ENCODE measurements around the gene OXSR1. TPM values are rescaled to one million over a fixed set of nuclear protein-coding genes. Genes with fewer than 3 reads are reported as not detected.

The OXSR1 gene
- total and polyA plus RNA-seq, 2 experiments from 2014 or later: 16.0 to 41.1 TPM

DNA sequence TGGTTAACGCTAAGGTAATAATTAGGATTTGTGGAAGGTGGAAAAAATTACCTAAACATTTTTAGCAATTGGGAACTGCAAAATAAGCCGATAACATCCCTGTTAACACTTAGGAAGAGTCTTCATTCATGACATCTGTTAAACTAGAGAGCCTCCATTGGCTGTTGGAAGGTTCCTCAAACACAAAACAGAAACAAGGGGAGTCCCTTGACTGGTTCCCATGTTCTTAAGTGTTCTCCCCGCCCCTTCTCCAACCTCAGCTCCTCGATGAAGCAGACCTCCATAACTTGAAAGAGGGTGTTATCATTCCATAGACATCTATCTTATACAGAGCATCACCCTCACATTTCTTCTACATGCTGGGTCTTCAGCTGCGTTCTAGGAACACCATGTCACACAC is 102.8 kb downstream of the OXSR1 start:
- Histone ChIP-seq H3K27ac (ENCODE audit: low read depth) (no peak overlapping the region), H3F3A (replicated peaks; ENCODE audit: low read depth) (no peaks in the 10 kb centered on the region), H3K4me3 (no peak overlapping the region), H4K20me1 (replicated peaks; ENCODE audit: insufficient read depth) (no peaks in the 10 kb centered on the region; the same call in 1 of the 2 replicates), H3K9me2 (ENCODE audit: insufficient read depth) (0 out of 2 replicates have a peak, but pooled peaks cover 11% of the 10 kb centered on the region), H3K4me2 (peak overlapping the region; percentile 62; the same call in 1 of the 2 replicates), H2AFZ (no peak overlapping the region), H3K27me3 (ENCODE audit: insufficient read depth) (no peaks in the 10 kb centered on the region), H3K4me1 (ENCODE audit: insufficient read depth) (peaks cover 12% of the 10 kb centered on the region), H3K79me2 (replicated peaks; ENCODE audit: insufficient read depth) (no peaks in the 10 kb centered on the region), H3K36me3 (ENCODE audit: insufficient read depth) (no peaks in the 10 kb centered on the region)
- Mint-ChIP-seq H3K9me3 (no peaks in the 10 kb centered on the region), H3K27me3 (ENCODE audit: insufficient read depth, low read depth, poor library complexity) (peaks cover 5% of the 10 kb centered on the region), H3K4me3 (no peak overlapping the region), H3K4me1 (peaks cover 26% of the 10 kb centered on the region), H3K27ac (no peak overlapping the region), H3K36me3 (ENCODE audit: low read depth) (no peaks in the 10 kb centered on the region; the same call in 2 of the 3 replicates)
- no peak for TF ChIP-seq EZH2phosphoT487 (IDR thresholded peaks at IDR 0.05; ENCODE audit: unreplicated experiment)
- TF ChIP-seq, protein P1, sequence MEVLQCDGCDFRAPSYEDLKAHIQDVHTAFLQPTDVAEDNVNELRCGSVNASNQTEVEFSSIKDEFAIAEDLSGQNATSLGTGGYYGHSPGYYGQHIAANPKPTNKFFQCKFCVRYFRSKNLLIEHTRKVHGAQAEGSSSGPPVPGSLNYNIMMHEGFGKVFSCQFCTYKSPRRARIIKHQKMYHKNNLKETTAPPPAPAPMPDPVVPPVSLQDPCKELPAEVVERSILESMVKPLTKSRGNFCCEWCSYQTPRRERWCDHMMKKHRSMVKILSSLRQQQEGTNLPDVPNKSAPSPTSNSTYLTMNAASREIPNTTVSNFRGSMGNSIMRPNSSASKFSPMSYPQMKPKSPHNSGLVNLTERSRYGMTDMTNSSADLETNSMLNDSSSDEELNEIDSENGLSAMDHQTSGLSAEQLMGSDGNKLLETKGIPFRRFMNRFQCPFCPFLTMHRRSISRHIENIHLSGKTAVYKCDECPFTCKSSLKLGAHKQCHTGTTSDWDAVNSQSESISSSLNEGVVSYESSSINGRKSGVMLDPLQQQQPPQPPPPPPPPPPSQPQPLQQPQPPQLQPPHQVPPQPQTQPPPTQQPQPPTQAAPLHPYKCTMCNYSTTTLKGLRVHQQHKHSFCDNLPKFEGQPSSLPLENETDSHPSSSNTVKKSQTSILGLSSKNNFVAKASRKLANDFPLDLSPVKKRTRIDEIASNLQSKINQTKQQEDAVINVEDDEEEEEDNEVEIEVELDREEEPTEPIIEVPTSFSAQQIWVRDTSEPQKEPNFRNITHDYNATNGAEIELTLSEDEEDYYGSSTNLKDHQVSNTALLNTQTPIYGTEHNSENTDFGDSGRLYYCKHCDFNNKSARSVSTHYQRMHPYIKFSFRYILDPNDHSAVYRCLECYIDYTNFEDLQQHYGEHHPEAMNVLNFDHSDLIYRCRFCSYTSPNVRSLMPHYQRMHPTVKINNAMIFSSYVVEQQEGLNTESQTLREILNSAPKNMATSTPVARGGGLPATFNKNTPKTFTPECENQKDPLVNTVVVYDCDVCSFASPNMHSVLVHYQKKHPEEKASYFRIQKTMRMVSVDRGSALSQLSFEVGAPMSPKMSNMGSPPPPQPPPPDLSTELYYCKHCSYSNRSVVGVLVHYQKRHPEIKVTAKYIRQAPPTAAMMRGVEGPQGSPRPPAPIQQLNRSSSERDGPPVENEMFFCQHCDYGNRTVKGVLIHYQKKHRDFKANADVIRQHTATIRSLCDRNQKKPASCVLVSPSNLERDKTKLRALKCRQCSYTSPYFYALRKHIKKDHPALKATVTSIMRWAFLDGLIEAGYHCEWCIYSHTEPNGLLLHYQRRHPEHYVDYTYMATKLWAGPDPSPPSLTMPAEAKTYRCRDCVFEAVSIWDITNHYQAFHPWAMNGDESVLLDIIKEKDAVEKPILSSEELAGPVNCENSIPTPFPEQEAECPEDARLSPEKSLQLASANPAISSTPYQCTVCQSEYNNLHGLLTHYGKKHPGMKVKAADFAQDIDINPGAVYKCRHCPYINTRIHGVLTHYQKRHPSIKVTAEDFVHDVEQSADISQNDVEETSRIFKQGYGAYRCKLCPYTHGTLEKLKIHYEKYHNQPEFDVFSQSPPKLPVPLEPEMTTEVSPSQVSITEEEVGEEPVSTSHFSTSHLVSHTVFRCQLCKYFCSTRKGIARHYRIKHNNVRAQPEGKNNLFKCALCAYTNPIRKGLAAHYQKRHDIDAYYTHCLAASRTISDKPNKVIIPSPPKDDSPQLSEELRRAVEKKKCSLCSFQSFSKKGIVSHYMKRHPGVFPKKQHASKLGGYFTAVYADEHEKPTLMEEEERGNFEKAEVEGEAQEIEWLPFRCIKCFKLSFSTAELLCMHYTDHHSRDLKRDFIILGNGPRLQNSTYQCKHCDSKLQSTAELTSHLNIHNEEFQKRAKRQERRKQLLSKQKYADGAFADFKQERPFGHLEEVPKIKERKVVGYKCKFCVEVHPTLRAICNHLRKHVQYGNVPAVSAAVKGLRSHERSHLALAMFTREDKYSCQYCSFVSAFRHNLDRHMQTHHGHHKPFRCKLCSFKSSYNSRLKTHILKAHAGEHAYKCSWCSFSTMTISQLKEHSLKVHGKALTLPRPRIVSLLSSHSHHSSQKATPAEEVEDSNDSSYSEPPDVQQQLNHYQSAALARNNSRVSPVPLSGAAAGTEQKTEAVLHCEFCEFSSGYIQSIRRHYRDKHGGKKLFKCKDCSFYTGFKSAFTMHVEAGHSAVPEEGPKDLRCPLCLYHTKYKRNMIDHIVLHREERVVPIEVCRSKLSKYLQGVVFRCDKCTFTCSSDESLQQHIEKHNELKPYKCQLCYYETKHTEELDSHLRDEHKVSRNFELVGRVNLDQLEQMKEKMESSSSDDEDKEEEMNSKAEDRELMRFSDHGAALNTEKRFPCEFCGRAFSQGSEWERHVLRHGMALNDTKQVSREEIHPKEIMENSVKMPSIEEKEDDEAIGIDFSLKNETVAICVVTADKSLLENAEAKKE (CRISPR knock-in tag; IDR thresholded peaks at IDR 0.05): no peak
- ATAC-seq (no peak), DNase-seq (ENCODE audit: low spot score) (no peak)

DNA sequence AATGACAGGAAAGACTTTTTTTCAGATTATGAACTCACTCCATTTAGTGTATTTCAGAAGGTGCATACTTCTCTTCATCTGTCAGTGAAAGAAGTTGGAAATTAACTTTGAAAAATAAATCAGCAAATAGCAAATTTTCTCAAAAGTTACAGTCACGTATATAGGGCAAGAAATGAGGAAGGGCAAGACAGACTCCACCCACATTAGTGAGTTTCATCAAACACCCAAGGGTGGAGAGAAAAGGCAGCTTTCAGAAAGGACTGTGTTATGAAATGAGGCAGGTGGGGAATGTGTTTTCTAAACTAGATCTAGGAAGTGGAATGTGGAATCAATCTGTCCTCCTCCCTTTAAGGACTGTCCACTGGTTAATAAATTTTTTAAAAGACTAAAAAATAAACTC is 103.2 kb downstream of the OXSR1 start:
- no peaks in the 10 kb centered on the region; the same call in 1 of the 2 replicates for H4K20me1 ChIP-seq (replicated peaks; ENCODE audit: insufficient read depth)
- no peaks in the 10 kb centered on the region for H3K9me3 Mint-ChIP-seq
- H3K27ac ChIP-seq (ENCODE audit: low read depth): no peak overlapping the region
- H3F3A ChIP-seq (replicated peaks; ENCODE audit: low read depth): no peaks in the 10 kb centered on the region
- H3K36me3 ChIP-seq (ENCODE audit: insufficient read depth): no peaks in the 10 kb centered on the region
- peaks cover 5% of the 10 kb centered on the region for H3K27me3 Mint-ChIP-seq (ENCODE audit: insufficient read depth, low read depth, poor library complexity)
- 0 out of 2 replicates have a peak, but pooled peaks cover 11% of the 10 kb centered on the region for H3K9me2 ChIP-seq (ENCODE audit: insufficient read depth)
- peaks cover 24% of the 10 kb centered on the region for H3K4me1 Mint-ChIP-seq
- H3K4me3 Mint-ChIP-seq: no peak overlapping the region
- H3K36me3 Mint-ChIP-seq (ENCODE audit: low read depth): no peaks in the 10 kb centered on the region; the same call in 2 of the 3 replicates
- DNase-seq (ENCODE audit: low spot score) (no peak), ATAC-seq (no peak)
- H3K4me1 ChIP-seq (ENCODE audit: insufficient read depth): peaks cover 12% of the 10 kb centered on the region
- no peak overlapping the region for H2AFZ ChIP-seq
- no peaks in the 10 kb centered on the region for H3K27me3 ChIP-seq (ENCODE audit: insufficient read depth)
- no peak overlapping the region for H3K4me3 ChIP-seq
- H3K79me2 ChIP-seq (replicated peaks; ENCODE audit: insufficient read depth): no peaks in the 10 kb centered on the region
- H3K27ac Mint-ChIP-seq: no peak overlapping the region
- H3K4me2 ChIP-seq: no peak overlapping the region
- TF ChIP-seq EZH2 (IDR thresholded peaks at IDR 0.05; ENCODE audit: low read depth, unreplicated experiment): no peak
- no peak for TF ChIP-seq POLR2AphosphoS5 (IDR thresholded peaks at IDR 0.05; ENCODE audit: low read depth)
- no peak for TF ChIP-seq CREB1 (CRISPR knock-in tag; IDR thresholded peaks at IDR 0.05; ENCODE audit: low read depth)
- TF ChIP-seq NANOG (IDR thresholded peaks at IDR 0.05; ENCODE audit: borderline replicate concordance): no peak
- TF ChIP-seq STAT1 (IDR thresholded peaks at IDR 0.05; ENCODE audit: unreplicated experiment): no peak
- TF ChIP-seq EZH2phosphoT487 (IDR thresholded peaks at IDR 0.05; ENCODE audit: unreplicated experiment): no peak
- TF ChIP-seq, protein P2, sequence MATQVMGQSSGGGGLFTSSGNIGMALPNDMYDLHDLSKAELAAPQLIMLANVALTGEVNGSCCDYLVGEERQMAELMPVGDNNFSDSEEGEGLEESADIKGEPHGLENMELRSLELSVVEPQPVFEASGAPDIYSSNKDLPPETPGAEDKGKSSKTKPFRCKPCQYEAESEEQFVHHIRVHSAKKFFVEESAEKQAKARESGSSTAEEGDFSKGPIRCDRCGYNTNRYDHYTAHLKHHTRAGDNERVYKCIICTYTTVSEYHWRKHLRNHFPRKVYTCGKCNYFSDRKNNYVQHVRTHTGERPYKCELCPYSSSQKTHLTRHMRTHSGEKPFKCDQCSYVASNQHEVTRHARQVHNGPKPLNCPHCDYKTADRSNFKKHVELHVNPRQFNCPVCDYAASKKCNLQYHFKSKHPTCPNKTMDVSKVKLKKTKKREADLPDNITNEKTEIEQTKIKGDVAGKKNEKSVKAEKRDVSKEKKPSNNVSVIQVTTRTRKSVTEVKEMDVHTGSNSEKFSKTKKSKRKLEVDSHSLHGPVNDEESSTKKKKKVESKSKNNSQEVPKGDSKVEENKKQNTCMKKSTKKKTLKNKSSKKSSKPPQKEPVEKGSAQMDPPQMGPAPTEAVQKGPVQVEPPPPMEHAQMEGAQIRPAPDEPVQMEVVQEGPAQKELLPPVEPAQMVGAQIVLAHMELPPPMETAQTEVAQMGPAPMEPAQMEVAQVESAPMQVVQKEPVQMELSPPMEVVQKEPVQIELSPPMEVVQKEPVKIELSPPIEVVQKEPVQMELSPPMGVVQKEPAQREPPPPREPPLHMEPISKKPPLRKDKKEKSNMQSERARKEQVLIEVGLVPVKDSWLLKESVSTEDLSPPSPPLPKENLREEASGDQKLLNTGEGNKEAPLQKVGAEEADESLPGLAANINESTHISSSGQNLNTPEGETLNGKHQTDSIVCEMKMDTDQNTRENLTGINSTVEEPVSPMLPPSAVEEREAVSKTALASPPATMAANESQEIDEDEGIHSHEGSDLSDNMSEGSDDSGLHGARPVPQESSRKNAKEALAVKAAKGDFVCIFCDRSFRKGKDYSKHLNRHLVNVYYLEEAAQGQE (IDR thresholded peaks at IDR 0.05; ENCODE audit: unreplicated experiment): no peak
- no peak for TF ChIP-seq ZNF331 (CRISPR knock-in tag; IDR thresholded peaks at IDR 0.05; ENCODE audit: low read depth)
- TF ChIP-seq, protein P3, sequence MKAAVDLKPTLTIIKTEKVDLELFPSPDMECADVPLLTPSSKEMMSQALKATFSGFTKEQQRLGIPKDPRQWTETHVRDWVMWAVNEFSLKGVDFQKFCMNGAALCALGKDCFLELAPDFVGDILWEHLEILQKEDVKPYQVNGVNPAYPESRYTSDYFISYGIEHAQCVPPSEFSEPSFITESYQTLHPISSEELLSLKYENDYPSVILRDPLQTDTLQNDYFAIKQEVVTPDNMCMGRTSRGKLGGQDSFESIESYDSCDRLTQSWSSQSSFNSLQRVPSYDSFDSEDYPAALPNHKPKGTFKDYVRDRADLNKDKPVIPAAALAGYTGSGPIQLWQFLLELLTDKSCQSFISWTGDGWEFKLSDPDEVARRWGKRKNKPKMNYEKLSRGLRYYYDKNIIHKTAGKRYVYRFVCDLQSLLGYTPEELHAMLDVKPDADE (IDR thresholded peaks at IDR 0.05): no peak
- TF ChIP-seq ZNF114 (CRISPR knock-in tag; IDR thresholded peaks at IDR 0.05): no peak
